Measurements from ENCODE around the gene FAM174B.

DNA sequence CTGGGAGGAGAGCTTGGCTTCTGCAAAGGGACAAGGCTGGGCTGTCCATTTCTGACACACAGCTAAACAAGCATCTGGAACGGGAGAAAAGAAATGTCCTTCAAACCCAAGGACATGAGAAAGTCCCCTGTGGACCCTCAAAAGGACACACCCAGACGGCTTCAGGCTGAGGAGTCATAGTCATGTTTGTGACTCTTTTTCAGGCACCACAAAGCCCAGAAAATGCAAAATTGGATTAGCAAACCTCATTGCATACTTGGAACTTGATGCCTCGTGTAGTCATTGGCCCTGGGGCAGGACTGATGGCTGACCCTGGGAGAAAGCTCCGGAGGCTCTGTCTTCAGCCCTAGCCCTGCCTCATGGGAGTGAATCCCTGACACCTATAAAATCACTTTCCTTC lies 21.5 kb downstream of the FAM174B start:
- TF ChIP-seq JUNB (IDR thresholded peaks at IDR 0.05), result no peak
- TF ChIP-seq, protein P1, sequence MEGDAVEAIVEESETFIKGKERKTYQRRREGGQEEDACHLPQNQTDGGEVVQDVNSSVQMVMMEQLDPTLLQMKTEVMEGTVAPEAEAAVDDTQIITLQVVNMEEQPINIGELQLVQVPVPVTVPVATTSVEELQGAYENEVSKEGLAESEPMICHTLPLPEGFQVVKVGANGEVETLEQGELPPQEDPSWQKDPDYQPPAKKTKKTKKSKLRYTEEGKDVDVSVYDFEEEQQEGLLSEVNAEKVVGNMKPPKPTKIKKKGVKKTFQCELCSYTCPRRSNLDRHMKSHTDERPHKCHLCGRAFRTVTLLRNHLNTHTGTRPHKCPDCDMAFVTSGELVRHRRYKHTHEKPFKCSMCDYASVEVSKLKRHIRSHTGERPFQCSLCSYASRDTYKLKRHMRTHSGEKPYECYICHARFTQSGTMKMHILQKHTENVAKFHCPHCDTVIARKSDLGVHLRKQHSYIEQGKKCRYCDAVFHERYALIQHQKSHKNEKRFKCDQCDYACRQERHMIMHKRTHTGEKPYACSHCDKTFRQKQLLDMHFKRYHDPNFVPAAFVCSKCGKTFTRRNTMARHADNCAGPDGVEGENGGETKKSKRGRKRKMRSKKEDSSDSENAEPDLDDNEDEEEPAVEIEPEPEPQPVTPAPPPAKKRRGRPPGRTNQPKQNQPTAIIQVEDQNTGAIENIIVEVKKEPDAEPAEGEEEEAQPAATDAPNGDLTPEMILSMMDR (IDR thresholded peaks at IDR 0.05 in 2 of 3, conservative IDR thresholded peaks at IDR 0.05 in 1 of 3; ENCODE audit: control insufficient read depth in 2 of 3, extremely low read depth in 1 of 3, insufficient read depth in 1 of 3, low read depth in 3 of 3, low read length in 3 of 3), result no peak
- no peak for TF ChIP-seq SMAD1 (IDR thresholded peaks at IDR 0.05; ENCODE audit: low read depth, partially characterized antibody)
- TF ChIP-seq, protein P2, sequence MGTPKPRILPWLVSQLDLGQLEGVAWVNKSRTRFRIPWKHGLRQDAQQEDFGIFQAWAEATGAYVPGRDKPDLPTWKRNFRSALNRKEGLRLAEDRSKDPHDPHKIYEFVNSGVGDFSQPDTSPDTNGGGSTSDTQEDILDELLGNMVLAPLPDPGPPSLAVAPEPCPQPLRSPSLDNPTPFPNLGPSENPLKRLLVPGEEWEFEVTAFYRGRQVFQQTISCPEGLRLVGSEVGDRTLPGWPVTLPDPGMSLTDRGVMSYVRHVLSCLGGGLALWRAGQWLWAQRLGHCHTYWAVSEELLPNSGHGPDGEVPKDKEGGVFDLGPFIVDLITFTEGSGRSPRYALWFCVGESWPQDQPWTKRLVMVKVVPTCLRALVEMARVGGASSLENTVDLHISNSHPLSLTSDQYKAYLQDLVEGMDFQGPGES (IDR thresholded peaks at IDR 0.05), result no peak
- TF ChIP-seq, protein P3, sequence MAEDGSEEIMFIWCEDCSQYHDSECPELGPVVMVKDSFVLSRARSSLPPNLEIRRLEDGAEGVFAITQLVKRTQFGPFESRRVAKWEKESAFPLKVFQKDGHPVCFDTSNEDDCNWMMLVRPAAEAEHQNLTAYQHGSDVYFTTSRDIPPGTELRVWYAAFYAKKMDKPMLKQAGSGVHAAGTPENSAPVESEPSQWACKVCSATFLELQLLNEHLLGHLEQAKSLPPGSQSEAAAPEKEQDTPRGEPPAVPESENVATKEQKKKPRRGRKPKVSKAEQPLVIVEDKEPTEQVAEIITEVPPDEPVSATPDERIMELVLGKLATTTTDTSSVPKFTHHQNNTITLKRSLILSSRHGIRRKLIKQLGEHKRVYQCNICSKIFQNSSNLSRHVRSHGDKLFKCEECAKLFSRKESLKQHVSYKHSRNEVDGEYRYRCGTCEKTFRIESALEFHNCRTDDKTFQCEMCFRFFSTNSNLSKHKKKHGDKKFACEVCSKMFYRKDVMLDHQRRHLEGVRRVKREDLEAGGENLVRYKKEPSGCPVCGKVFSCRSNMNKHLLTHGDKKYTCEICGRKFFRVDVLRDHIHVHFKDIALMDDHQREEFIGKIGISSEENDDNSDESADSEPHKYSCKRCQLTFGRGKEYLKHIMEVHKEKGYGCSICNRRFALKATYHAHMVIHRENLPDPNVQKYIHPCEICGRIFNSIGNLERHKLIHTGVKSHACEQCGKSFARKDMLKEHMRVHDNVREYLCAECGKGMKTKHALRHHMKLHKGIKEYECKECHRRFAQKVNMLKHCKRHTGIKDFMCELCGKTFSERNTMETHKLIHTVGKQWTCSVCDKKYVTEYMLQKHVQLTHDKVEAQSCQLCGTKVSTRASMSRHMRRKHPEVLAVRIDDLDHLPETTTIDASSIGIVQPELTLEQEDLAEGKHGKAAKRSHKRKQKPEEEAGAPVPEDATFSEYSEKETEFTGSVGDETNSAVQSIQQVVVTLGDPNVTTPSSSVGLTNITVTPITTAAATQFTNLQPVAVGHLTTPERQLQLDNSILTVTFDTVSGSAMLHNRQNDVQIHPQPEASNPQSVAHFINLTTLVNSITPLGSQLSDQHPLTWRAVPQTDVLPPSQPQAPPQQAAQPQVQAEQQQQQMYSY (CRISPR knock-in tag; IDR thresholded peaks at IDR 0.05), result no peak
- no peak for TF ChIP-seq CHD4 (IDR thresholded peaks at IDR 0.05)
- TF ChIP-seq RBBP5 (conservative IDR thresholded peaks at IDR 0.05), result no peak
- no peak for TF ChIP-seq BACH1 (IDR thresholded peaks at IDR 0.05; ENCODE audit: borderline replicate concordance)
- TF ChIP-seq, protein P4, sequence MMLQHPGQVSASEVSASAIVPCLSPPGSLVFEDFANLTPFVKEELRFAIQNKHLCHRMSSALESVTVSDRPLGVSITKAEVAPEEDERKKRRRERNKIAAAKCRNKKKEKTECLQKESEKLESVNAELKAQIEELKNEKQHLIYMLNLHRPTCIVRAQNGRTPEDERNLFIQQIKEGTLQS (IDR thresholded peaks at IDR 0.05; ENCODE audit: borderline replicate concordance, extremely low read depth, low read depth, low read length), result no peak
- TF ChIP-seq, protein P5, sequence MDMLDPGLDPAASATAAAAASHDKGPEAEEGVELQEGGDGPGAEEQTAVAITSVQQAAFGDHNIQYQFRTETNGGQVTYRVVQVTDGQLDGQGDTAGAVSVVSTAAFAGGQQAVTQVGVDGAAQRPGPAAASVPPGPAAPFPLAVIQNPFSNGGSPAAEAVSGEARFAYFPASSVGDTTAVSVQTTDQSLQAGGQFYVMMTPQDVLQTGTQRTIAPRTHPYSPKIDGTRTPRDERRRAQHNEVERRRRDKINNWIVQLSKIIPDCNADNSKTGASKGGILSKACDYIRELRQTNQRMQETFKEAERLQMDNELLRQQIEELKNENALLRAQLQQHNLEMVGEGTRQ (IDR thresholded peaks at IDR 0.05; ENCODE audit: borderline replicate concordance, low read depth, low read length), result no peak
